ENCODE data around the gene DONSON.

Gene DONSON

GRCh38 chr21:33568448-33568847 lies 20.0 kb downstream of the DONSON start:
- no peak for DNase-seq (ENCODE audit: low read depth)
- no peak for TF ChIP-seq MAX (IDR thresholded peaks at IDR 0.05; ENCODE audit: low read depth, low read length)
- TF ChIP-seq MYC (IDR thresholded peaks at IDR 0.05; ENCODE audit: low read depth, low read length): no peak
- no peak for TF ChIP-seq CTCF (IDR thresholded peaks at IDR 0.05; ENCODE audit: low read depth, low read length)
- TF ChIP-seq POLR2A (IDR thresholded peaks at IDR 0.05; ENCODE audit: extremely low read depth, insufficient read length): no peak
- no peak overlapping the region for H3K4me3 ChIP-seq (ENCODE audit: low read depth, low read length)

GRCh38 chr21:33567914-33568313 lies 20.6 kb downstream of the DONSON start:
- no peak overlapping the region for H3K4me3 ChIP-seq (ENCODE audit: low read depth, low read length)
- no peak for DNase-seq (ENCODE audit: low read depth)
- no peak for TF ChIP-seq MYC (IDR thresholded peaks at IDR 0.05; ENCODE audit: low read depth, low read length)
- no peak for TF ChIP-seq CTCF (IDR thresholded peaks at IDR 0.05; ENCODE audit: low read depth, low read length)
- TF ChIP-seq MAX (IDR thresholded peaks at IDR 0.05; ENCODE audit: low read depth, low read length): no peak
- no peak for TF ChIP-seq POLR2A (IDR thresholded peaks at IDR 0.05; ENCODE audit: extremely low read depth, insufficient read length)

- DNase-seq (ENCODE audit: low read depth): no peak
- TF ChIP-seq CTCF (IDR thresholded peaks at IDR 0.05; ENCODE audit: low read depth, low read length) (no peak), MYC (IDR thresholded peaks at IDR 0.05; ENCODE audit: low read depth, low read length) (no peak), MAX (IDR thresholded peaks at IDR 0.05; ENCODE audit: low read depth, low read length) (no peak), POLR2A (IDR thresholded peaks at IDR 0.05; ENCODE audit: extremely low read depth, insufficient read length) (no peak)
- H3K4me3 ChIP-seq (ENCODE audit: low read depth, low read length): no peak overlapping the region
Measured at GRCh38 chr21:33566514-33566913, 22.0 kb downstream of the DONSON start.

GRCh38 chr21:33562389-33562788 lies 26.1 kb downstream of the DONSON start:
- TF ChIP-seq POLR2A (IDR thresholded peaks at IDR 0.05; ENCODE audit: extremely low read depth, insufficient read length) (no peak), CTCF (IDR thresholded peaks at IDR 0.05; ENCODE audit: low read depth, low read length) (no peak), MYC (IDR thresholded peaks at IDR 0.05; ENCODE audit: low read depth, low read length) (no peak), MAX (IDR thresholded peaks at IDR 0.05; ENCODE audit: low read depth, low read length) (no peak)
- no peak overlapping the region for H3K4me3 ChIP-seq (ENCODE audit: low read depth, low read length)
- no peak for DNase-seq (ENCODE audit: low read depth)

- no peak overlapping the region for H3K4me3 ChIP-seq (ENCODE audit: low read depth, low read length)
- DNase-seq (ENCODE audit: low read depth): no peak
Measured at GRCh38 chr21:33561373-33561772, 27.1 kb downstream of the DONSON start.

More at GRCh38 chr21:33561373-33561772, 27.1 kb downstream of the DONSON start:
- TF ChIP-seq CTCF (IDR thresholded peaks at IDR 0.05; ENCODE audit: low read depth, low read length): no peak
- no peak for TF ChIP-seq MAX (IDR thresholded peaks at IDR 0.05; ENCODE audit: low read depth, low read length)
- TF ChIP-seq MYC (IDR thresholded peaks at IDR 0.05; ENCODE audit: low read depth, low read length): no peak
- no peak for TF ChIP-seq POLR2A (IDR thresholded peaks at IDR 0.05; ENCODE audit: extremely low read depth, insufficient read length)
